ENCODE data around the gene DLGAP4.
A peak's percentile ranks its signal among the peaks of the same experiment; 100 is the strongest.

Gene DLGAP4

GRCh38 chr20:36435592-36436541, 129.7 kb downstream of the DLGAP4 start:
- TF ChIP-seq CTCF (conservative IDR thresholded peaks at IDR 0.05; ENCODE audit: low read length): no peak
- DNase-seq (ENCODE audit: low read depth): peak; percentile 36
- H3K4me3 ChIP-seq (ENCODE audit: low read length): peak overlapping the region; percentile 39

DNA sequence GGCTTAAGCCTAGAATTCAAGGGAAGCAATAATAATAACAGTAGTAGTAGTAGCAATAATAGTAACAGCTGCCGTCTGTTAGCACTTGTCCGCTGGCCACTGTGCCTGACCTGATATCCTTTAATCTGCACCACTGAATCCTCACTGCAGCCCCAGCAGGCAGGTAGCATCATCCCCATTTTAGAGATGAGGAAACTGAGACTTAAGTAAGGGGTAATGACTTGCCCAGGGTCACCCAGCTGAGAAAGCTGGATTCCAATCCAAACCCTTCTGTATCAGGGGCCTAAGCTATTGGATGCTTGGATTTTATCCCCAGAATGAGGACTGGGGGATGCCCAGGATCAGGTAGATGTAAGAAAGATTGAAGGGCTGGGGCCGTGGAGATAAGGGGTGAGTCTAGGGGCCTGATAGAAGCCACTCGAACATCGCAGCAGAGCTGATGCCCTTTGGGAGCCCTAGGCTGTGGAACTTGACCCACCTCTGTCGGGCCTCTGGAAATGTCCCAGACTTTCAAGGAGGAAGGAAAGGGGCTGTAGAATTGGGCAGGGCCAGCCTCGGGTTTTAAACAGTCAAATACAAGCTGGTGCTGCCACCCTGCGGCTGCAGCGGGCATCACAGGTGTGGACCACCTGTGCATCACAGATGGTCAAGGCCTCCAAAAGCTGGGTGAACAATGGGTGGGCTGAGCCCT, 133.0 kb downstream of the DLGAP4 start:
- peak; percentile 83 for TF ChIP-seq CTCF (conservative IDR thresholded peaks at IDR 0.05; ENCODE audit: low read length)
- no peak overlapping the region for H3K4me3 ChIP-seq (ENCODE audit: low read length)
- peak; percentile 46 for DNase-seq (ENCODE audit: low read depth)

DNA sequence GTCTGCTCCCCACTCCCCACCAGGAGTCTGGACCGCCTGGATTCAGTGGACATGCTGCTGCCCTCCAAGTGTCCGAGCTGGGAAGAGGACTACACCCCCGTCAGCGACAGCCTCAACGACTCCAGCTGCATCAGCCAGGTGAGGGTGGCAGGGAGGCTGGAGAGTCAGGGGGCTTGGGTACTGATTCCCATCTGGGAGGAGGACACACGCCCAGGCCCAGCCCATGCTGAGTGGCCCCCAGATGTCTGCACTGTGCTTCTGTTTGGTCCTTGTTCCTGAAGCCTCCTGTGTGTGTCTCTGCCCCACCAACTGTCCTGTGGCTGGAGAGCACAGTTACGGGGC, 133.6 kb downstream of the DLGAP4 start:
- no peak for DNase-seq (ENCODE audit: low read depth)
- H3K4me3 ChIP-seq (ENCODE audit: low read length): no peak overlapping the region
- TF ChIP-seq CTCF (conservative IDR thresholded peaks at IDR 0.05; ENCODE audit: low read length): no peak

DNA sequence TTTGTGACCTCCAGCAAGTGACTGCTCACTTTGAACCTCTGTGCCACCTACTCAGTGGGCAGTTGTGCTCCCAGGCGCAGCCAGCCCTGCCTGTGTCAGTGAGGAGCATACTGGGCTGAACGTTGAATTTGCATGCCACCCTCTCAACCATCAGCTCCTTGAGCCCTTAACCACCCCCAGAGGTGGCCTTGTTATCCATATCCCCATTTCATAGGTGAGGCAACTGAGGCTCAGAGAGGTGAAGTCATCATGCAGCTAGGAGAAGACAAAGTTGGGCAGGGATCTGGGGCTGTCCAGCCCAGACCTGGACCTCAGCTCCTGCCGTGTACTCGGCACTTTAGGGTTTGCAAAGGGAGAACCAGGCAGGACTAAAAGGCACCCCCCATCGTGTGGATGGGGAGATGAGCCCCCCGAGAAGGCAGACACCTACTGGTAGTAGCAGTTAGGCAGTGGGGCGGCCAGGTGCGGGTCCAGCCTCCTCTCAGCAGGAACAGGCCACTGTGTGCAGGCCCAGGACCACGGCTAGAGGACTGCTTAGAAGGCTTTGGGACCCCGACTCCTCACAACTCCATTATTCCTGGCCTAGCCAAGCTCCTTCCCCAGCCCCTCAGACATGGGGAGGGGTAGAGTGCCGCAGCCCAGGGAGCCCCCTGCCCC, 134.4 kb downstream of the DLGAP4 start:
- no peak for TF ChIP-seq CTCF (conservative IDR thresholded peaks at IDR 0.05; ENCODE audit: low read length)
- DNase-seq (ENCODE audit: low read depth): no peak
- no peak overlapping the region for H3K4me3 ChIP-seq (ENCODE audit: low read length)

- TF ChIP-seq CTCF (conservative IDR thresholded peaks at IDR 0.05; ENCODE audit: low read length): no peak
- no peak overlapping the region for H3K4me3 ChIP-seq (ENCODE audit: low read length)
- no peak for DNase-seq (ENCODE audit: low read depth)
Measured at GRCh38 chr20:36441027-36441414, 134.9 kb downstream of the DLGAP4 start.

GRCh38 chr20:36441416-36441815, 135.3 kb downstream of the DLGAP4 start:
- no peak overlapping the region for H3K4me3 ChIP-seq (ENCODE audit: low read length)
- TF ChIP-seq CTCF (conservative IDR thresholded peaks at IDR 0.05; ENCODE audit: low read length): no peak
- no peak for DNase-seq (ENCODE audit: low read depth)

Data from AG10803 (cell line).